GM12878 (cell line): ENCODE data around the gene NCAPD2. TPM values are rescaled to one million over a fixed set of nuclear protein-coding genes. Genes with fewer than 3 reads are reported as not detected.

Experiments
- ATAC-seq: fragments of 200-7000 bp; cut with Tn5 transposase; 3 replicates; pipeline ENCODE4 v1.9.1; 2020; ENCODE audit warnings: mild to moderate bottlenecking, moderate library complexity
- BruUV-seq: library from RNA; stranded (reverse); fragments of 400-500 nt; replicated peaks from 2 replicates; lab custom pipeline; 2021; lab: Mats Ljungman, UMichigan
- CTCF ChIA-PET: fragments of 300-600 bp; sonication (Branson Sonifier 250); formaldehyde crosslinking; extraction: SDS; loops from one replicate; lab custom pipeline; 2021; ENCODE audit warnings: inconsistent platforms; lab: Yijun Ruan, JAX
- POLR2A ChIA-PET: fragments of 350-600 bp; formaldehyde crosslinking; extraction: SDS; loops from one replicate; lab custom pipeline; 2021; ENCODE audit warnings: inconsistent platforms; lab: Charles Lee
- RAD21 ChIA-PET: fragments of 300-600 bp; sonication (Branson Sonifier 250); formaldehyde crosslinking; loops from one replicate; lab custom pipeline; 2023; ENCODE audit warnings: antibody characterized with exemption; ENCODE audit not compliant: unreplicated experiment; lab: Charles Lee
- SMC1A ChIA-PET: fragments of 300-600 bp; sonication (Branson Sonifier 250); formaldehyde crosslinking; loops from one replicate; lab custom pipeline; 2023; ENCODE audit not compliant: unreplicated experiment, uncharacterized antibody; lab: Charles Lee
- DNase-seq: peaks from one replicate; pipeline ENCODE4 v3.0.0-alpha.2; 2011; ENCODE audit warnings: low read depth, low spot score
- FAIRE-seq: peaks from 3 replicates; lab custom pipeline; 2011; peaks lifted over from hg19 to GRCh38; lab: Jason Lieb, UNC
- H2AFZ ChIP-seq: 2 replicates; pipeline ENCODE4 v1.6.0; 2011; ENCODE audit warnings: low read depth, low read length, control low read depth; ENCODE audit not compliant: control insufficient read depth
- H3K27ac ChIP-seq: 2 replicates; pipeline ENCODE4 v1.5.1; 2011; ENCODE audit warnings: control low read depth; ENCODE audit not compliant: control insufficient read depth, insufficient read depth
- H3K27me3 ChIP-seq, 2 experiments: replicated peaks in 1 of 2; 2 replicates each; pipeline versions ENCODE4 v1.6.0 to v1.6.1; 2011; ENCODE audit warnings: low read length in 1 of 2; ENCODE audit not compliant: control insufficient read depth in 2 of 2, insufficient read depth in 2 of 2
- H3K36me3 ChIP-seq, 2 experiments: 2 replicates each; pipeline ENCODE4 v1.5.1; 2011; ENCODE audit warnings: low read length in 1 of 2; ENCODE audit not compliant: control insufficient read depth in 2 of 2, insufficient read depth in 2 of 2
- H3K4me1 ChIP-seq: 2 replicates; pipeline ENCODE4 v1.6.1; 2011; ENCODE audit warnings: mild to moderate bottlenecking, low read length, moderate library complexity, mixed read lengths; ENCODE audit not compliant: control insufficient read depth, insufficient read depth
- H3K4me2 ChIP-seq: 2 replicates; pipeline ENCODE4 v1.6.0; 2011; ENCODE audit warnings: control low read depth; ENCODE audit not compliant: control insufficient read depth, insufficient read depth
- H3K4me3 ChIP-seq: fragments of 200-600 bp; sonication (generic); 2 replicates; pipeline ENCODE4 v1.5.1; 2016
- H3K79me2 ChIP-seq: 2 replicates; pipeline ENCODE4 v1.6.0; 2011; ENCODE audit warnings: low read length; ENCODE audit not compliant: control insufficient read depth, insufficient read depth
- H3K9ac ChIP-seq: 2 replicates; pipeline ENCODE4 v1.8.0; 2011; ENCODE audit warnings: low read length, control low read depth, mixed read lengths; ENCODE audit not compliant: control insufficient read depth, insufficient read depth
- H3K9me3 ChIP-seq: replicated peaks from 3 replicates; pipeline ENCODE4 v1.5.1; 2011; ENCODE audit warnings: mild to moderate bottlenecking, low read length; ENCODE audit not compliant: control insufficient read depth, insufficient read depth
- H4K20me1 ChIP-seq: 2 replicates; pipeline ENCODE4 v1.6.0; 2011; ENCODE audit not compliant: control insufficient read depth, insufficient read depth
- HDAC2 ChIP-seq: fragments of 200-600 bp; sonication (generic); IDR thresholded peaks from 2 replicates; pipeline ENCODE4 v1.6.1; 2017
- TCF7 ChIP-seq: IDR thresholded peaks from 2 replicates; pipeline ENCODE4 v1.6.1; 2014; ENCODE audit warnings: antibody characterized with exemption, borderline replicate concordance
- YBX1 ChIP-seq: fragments of 450-650 bp; IDR thresholded peaks from 2 replicates; pipeline ENCODE4 v1.6.1; 2016; ENCODE audit warnings: antibody characterized with exemption
- ZNF207 ChIP-seq: fragments of 450-650 bp; IDR thresholded peaks from 2 replicates; pipeline ENCODE4 v1.6.1; 2014; ENCODE audit warnings: antibody characterized with exemption, mild to moderate bottlenecking, borderline replicate concordance
- WGBS: methylation state at CpG from one replicate; pipeline ENCODE4 v1.1.6; 2016; ENCODE audit warnings: low lambda C conversion rate; ENCODE audit not compliant: insufficient replicate concordance, insufficient coverage; ENCODE audit errors: missing lambda C conversion rate; 5-methylcytosine and 5-hydroxymethylcytosine counted together
- in situ Hi-C: fragments of 300-500 bp; cut with MboI; formaldehyde crosslinking; loops from 9 replicates; pipeline ENCODE4 v1.14.3; 2018; ENCODE audit warnings: mixed read lengths
- intact Hi-C: fragments of 100-400 bp; cut with micrococcal nuclease; formaldehyde crosslinking; loops from one replicate; pipeline ENCODE4 v1.14.2; 2022; ENCODE audit not compliant: unreplicated experiment
- polyA plus RNA-seq, 11 experiments: library from polyadenylated mRNA; depleted of rRNA in 4 of 11; unstranded in 6 of 11; stranded (reverse) in 5 of 11; fragments of >200 nt; fragmentation: Nextera tagmentation in 4 of 11; fragmentation: Illumina TruSeq in 1 of 11; extraction: Ambion mirVana in 4 of 11; extraction: Trizol in 1 of 11; gene quantifications; 1 replicate in 1 of 11; 2 replicates in 10 of 11; pipeline versions ENCODE4 v1.2.1 to v1.2.3, GENCODE V29; 2011 to 2016; ENCODE audit warnings: inconsistent platforms in 2 of 11, missing spikeins in 2 of 11, low read depth in 1 of 11
- total RNA-seq, 4 experiments: library from RNA; depleted of rRNA in 3 of 4; stranded (reverse); fragments of >200 nt in 3 of 4; fragmentation: Illumina TruSeq in 1 of 4; extraction: Trizol in 1 of 4; gene quantifications; 2 replicates each; pipeline versions ENCODE4 v1.2.1 to v1.2.3, GENCODE V29; 2013 to 2021
- TF ChIP-seq, protein P1 (sequence below): fragments of 450-650 bp; IDR thresholded peaks from 2 replicates; pipeline ENCODE4 v1.6.1; 2016; ENCODE audit warnings: mild to moderate bottlenecking
- TF ChIP-seq, protein P2 (sequence below): fragments of 450-650 bp; IDR thresholded peaks from 2 replicates; pipeline ENCODE4 v1.6.1; 2017; ENCODE audit warnings: mild to moderate bottlenecking, moderate library complexity
- TF ChIP-seq, protein P3 (sequence below): fragments of 450-650 bp; IDR thresholded peaks from 2 replicates; pipeline ENCODE4 v1.6.1; 2017; ENCODE audit warnings: mild to moderate bottlenecking
- TF ChIP-seq, protein P4 (sequence below): fragments of 450-650 bp; conservative IDR thresholded peaks from 2 replicates; pipeline ENCODE4 v1.6.1; 2017; ENCODE audit warnings: mild to moderate bottlenecking, moderate library complexity
- TF ChIP-seq, protein P5 (sequence below): IDR thresholded peaks from 2 replicates; pipeline ENCODE4 v1.6.1; 2012; ENCODE audit warnings: low read length, inconsistent platforms

Gene NCAPD2
- total and polyA plus RNA-seq, 10 of the 15 experiments (the other 5 are each of a cell fraction or from before 2014, with no cell fraction given) = 24.2 to 160 (median 110) TPM

DNA sequence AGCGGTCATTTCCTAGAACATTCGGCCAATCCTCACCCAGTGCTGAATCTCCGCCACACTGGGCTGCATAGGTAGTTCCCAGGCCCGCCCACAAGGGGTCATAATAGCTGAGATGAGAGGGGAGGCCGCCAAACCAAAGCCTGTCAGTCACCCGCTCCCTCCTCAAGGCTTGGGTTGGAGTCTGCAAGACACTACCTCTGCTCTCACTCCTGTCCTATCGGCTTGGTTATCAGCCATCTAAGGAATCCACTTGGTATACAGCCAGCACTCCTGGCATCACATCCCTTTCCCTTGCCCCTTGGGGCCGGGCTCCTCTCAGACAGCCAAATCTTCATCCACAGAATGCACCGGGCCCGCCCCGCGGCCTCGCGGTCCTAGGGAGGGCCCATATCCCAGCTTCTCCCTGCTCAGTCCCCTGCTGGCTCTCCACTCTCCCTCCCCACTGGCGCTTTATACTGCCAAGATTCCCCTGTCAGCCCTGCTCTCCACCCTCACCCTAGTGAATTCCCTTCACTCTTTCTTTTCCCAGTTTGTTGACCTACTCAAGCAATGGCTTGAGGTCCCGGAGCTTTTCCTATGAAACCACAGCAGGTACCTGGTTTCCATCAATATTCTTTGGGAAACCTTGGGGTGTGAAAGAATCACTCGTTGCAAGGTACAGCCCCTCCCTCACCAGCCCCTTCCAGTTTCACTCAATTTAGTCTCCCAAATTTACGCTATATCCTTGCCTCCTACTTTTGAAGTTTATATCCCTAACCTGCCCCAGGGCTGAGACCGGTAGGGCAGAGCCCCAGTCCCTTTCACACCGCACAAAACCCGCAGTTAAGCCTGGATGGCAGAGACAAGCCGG, 60.5 kb downstream of the NCAPD2 start:
- Histone ChIP-seq H3K79me2 (peaks cover 47% of the 10 kb centered on the region), H3K4me1 (peaks cover 10% of the 10 kb centered on the region), H3K36me3 (peaks cover 16 to 25% of the 10 kb centered on the region in 2 experiments), H3K9me3 (no peaks in the 10 kb centered on the region), H3K4me3 (peak overlapping the region; percentile 89), H4K20me1 (no peaks in the 10 kb centered on the region), H3K9ac (peak overlapping the region; percentile 70), H3K4me2 (peak overlapping the region; percentile 82), H3K27ac (peak overlapping the region; percentile 27), H3K27me3 (no peaks in the 10 kb centered on the region), H2AFZ (peak overlapping the region; percentile 25; the same call in 1 of the 2 replicates)
- ChIA-PET CTCF (interaction anchor here (0.6 to 7.4 kb wide), 17 partner anchors 9 to 228 kb away, joined by 3 to 69 read pairs (median 6); partner anchors contain the start of genes GAPDH, MRPL51, NOP2 and PTMS), RAD21 (interaction anchor here (0.7 to 2.9 kb wide), 10 partner anchors 15 to 276 kb away, joined by 3 to 18 read pairs (median 4); partner anchors contain the start of genes GAPDH and VAMP1), POLR2A (interaction anchor here (0.6 to 3.9 kb wide), 6 partner anchors 15 to 195 kb away, joined by 3 to 32 read pairs (median 8); partner anchors contain the start of genes GAPDH and VAMP1), SMC1A (interaction anchor here (0.7 to 4.3 kb wide), 12 partner anchors 13 to 156 kb away, joined by 3 to 24 read pairs (median 6); partner anchors contain the start of gene NOP2)
- ATAC-seq = peak; percentile 83
- intact Hi-C loops (loop anchor here (5.0 kb wide), 1 partner anchor 223 kb away; no protein-coding TSS in a partner anchor), in situ Hi-C loops (no loop called here)
- peak; percentile 92 for FAIRE-seq
- no peak for DNase-seq
- WGBS = 37% methylated on average over 21 of the region's 22 CpGs
- TSS peak; percentile 65 for BruUV-seq
- TF ChIP-seq YBX1 (no peak), ZNF207 (no peak), TCF7 (no peak), HDAC2 (no peak)
- TF ChIP-seq, protein P1, sequence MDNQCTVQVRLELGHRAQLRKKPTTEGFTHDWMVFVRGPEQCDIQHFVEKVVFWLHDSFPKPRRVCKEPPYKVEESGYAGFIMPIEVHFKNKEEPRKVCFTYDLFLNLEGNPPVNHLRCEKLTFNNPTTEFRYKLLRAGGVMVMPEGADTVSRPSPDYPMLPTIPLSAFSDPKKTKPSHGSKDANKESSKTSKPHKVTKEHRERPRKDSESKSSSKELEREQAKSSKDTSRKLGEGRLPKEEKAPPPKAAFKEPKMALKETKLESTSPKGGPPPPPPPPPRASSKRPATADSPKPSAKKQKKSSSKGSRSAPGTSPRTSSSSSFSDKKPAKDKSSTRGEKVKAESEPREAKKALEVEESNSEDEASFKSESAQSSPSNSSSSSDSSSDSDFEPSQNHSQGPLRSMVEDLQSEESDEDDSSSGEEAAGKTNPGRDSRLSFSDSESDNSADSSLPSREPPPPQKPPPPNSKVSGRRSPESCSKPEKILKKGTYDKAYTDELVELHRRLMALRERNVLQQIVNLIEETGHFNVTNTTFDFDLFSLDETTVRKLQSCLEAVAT = peak; percentile 80; the same call in 1 of the 2 replicates
- TF ChIP-seq, protein P2, sequence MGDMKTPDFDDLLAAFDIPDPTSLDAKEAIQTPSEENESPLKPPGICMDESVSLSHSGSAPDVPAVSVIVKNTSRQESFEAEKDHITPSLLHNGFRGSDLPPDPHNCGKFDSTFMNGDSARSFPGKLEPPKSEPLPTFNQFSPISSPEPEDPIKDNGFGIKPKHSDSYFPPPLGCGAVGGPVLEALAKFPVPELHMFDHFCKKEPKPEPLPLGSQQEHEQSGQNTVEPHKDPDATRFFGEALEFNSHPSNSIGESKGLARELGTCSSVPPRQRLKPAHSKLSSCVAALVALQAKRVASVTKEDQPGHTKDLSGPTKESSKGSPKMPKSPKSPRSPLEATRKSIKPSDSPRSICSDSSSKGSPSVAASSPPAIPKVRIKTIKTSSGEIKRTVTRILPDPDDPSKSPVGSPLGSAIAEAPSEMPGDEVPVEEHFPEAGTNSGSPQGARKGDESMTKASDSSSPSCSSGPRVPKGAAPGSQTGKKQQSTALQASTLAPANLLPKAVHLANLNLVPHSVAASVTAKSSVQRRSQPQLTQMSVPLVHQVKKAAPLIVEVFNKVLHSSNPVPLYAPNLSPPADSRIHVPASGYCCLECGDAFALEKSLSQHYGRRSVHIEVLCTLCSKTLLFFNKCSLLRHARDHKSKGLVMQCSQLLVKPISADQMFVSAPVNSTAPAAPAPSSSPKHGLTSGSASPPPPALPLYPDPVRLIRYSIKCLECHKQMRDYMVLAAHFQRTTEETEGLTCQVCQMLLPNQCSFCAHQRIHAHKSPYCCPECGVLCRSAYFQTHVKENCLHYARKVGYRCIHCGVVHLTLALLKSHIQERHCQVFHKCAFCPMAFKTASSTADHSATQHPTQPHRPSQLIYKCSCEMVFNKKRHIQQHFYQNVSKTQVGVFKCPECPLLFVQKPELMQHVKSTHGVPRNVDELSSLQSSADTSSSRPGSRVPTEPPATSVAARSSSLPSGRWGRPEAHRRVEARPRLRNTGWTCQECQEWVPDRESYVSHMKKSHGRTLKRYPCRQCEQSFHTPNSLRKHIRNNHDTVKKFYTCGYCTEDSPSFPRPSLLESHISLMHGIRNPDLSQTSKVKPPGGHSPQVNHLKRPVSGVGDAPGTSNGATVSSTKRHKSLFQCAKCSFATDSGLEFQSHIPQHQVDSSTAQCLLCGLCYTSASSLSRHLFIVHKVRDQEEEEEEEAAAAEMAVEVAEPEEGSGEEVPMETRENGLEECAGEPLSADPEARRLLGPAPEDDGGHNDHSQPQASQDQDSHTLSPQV = no peak
- TF ChIP-seq, protein P3, sequence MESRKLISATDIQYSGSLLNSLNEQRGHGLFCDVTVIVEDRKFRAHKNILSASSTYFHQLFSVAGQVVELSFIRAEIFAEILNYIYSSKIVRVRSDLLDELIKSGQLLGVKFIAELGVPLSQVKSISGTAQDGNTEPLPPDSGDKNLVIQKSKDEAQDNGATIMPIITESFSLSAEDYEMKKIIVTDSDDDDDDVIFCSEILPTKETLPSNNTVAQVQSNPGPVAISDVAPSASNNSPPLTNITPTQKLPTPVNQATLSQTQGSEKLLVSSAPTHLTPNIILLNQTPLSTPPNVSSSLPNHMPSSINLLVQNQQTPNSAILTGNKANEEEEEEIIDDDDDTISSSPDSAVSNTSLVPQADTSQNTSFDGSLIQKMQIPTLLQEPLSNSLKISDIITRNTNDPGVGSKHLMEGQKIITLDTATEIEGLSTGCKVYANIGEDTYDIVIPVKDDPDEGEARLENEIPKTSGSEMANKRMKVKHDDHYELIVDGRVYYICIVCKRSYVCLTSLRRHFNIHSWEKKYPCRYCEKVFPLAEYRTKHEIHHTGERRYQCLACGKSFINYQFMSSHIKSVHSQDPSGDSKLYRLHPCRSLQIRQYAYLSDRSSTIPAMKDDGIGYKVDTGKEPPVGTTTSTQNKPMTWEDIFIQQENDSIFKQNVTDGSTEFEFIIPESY = peak; percentile 93
- TF ChIP-seq, protein P4, sequence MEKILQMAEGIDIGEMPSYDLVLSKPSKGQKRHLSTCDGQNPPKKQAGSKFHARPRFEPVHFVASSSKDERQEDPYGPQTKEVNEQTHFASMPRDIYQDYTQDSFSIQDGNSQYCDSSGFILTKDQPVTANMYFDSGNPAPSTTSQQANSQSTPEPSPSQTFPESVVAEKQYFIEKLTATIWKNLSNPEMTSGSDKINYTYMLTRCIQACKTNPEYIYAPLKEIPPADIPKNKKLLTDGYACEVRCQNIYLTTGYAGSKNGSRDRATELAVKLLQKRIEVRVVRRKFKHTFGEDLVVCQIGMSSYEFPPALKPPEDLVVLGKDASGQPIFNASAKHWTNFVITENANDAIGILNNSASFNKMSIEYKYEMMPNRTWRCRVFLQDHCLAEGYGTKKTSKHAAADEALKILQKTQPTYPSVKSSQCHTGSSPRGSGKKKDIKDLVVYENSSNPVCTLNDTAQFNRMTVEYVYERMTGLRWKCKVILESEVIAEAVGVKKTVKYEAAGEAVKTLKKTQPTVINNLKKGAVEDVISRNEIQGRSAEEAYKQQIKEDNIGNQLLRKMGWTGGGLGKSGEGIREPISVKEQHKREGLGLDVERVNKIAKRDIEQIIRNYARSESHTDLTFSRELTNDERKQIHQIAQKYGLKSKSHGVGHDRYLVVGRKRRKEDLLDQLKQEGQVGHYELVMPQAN = no peak
- TF ChIP-seq, protein P5, sequence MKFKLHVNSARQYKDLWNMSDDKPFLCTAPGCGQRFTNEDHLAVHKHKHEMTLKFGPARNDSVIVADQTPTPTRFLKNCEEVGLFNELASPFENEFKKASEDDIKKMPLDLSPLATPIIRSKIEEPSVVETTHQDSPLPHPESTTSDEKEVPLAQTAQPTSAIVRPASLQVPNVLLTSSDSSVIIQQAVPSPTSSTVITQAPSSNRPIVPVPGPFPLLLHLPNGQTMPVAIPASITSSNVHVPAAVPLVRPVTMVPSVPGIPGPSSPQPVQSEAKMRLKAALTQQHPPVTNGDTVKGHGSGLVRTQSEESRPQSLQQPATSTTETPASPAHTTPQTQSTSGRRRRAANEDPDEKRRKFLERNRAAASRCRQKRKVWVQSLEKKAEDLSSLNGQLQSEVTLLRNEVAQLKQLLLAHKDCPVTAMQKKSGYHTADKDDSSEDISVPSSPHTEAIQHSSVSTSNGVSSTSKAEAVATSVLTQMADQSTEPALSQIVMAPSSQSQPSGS = no peak
